Esophagus mucosa (tissue), 1 donor: ENCODE results near the gene TIAM2. TPM values are rescaled to one million over a fixed set of nuclear protein-coding genes. Genes with fewer than 3 reads are reported as not detected.
A peak's percentile ranks its signal among the peaks of the same experiment; 100 is the strongest.
"Not testable (repeated sequence)": the region's sequence is repeated elsewhere in the genome, so short reads cannot be mapped to it uniquely, and the experiment has no call there.

Experiments used
- ATAC-seq: fragments of 200-7000 bp; cut with Tn5 transposase; one replicate; pipeline ENCODE4 v1.9.1; 2020
- total RNA-seq: library from RNA; stranded (reverse); gene quantifications from one replicate; pipeline ENCODE4 v1.2.4, GENCODE V29; 2023
- donor health status: DM: yes; HTN: yes; CAD: no.

Gene TIAM2
- total RNA-seq, 1 donor from 2014 or later = 3.1 TPM

DNA sequence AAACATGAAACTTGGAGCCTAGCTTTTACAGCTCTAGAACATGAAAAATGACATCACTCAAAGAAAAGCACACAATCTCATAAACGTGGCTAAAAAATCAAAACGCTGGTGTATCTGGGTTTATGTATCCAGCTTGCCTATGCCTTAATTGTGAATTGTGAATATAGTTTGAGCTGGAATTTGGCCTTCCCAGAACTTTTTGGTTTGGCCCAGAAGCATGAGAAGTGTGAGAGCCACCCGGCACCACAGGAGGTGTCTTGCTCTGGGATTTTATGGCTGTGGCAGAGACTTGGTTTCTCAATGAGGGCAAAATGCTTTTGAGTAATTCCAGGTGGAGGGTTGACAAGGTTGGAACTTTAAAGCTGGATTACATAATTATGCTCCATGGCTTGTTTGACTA lies 69.2 kb downstream of the TIAM2 start:
- ATAC-seq = no peak

DNA sequence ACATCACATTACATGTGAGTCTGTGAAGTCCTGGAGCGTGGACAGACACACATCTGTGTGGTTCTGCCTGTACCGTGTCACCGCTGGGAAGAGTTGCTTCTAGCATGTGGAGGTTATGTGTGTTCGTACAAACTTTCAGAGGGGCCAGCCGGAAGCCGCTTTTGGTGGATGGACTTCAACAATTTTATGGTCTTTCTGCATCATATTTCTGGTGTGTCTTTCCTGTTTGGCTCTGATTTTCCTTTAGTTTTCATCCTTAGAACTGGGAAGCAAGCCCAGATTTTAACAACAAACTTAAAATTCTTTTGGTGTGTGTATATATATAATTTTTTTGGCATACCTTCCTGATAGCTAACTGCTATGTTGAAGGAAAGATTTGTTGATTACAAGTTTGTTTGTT lies 71.2 kb downstream of the TIAM2 start:
- ATAC-seq = no peak

DNA sequence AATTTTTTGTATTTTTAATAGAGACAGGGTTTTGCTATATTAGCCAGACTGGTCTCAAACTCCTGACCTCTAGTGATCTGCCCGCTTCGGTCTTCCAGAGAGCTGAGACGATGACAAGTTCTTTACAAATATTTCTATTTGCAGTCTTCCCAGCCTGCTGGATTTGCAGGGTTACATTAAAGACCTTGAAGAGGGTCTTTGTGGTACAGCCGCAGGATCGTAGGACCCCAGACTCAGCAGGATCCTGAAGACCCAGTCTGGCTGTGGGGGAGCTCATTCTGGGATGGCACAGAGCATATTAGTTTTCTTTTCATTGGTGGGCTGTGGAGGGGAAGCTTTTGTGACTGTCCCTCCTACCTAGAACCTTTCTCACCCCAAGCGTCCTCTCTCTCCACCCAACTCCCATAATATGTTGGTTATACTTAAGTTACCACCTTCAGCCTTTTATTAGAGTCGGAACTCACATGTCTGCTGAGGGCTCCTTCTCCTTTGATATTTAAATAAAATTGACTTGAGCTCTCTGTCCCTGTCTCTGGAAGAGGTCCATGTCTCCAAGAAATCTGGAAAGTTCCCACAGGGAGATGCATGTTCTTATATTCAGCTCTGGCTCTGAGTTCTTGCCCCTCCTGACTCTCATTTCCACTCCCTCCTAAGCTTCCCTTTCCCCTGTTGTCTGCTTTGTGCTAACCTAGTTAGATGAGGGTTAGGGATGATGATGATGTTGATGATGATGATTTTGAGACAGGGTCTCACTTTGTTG lies 72.0 kb downstream of the TIAM2 start:
- ATAC-seq = no peak

DNA sequence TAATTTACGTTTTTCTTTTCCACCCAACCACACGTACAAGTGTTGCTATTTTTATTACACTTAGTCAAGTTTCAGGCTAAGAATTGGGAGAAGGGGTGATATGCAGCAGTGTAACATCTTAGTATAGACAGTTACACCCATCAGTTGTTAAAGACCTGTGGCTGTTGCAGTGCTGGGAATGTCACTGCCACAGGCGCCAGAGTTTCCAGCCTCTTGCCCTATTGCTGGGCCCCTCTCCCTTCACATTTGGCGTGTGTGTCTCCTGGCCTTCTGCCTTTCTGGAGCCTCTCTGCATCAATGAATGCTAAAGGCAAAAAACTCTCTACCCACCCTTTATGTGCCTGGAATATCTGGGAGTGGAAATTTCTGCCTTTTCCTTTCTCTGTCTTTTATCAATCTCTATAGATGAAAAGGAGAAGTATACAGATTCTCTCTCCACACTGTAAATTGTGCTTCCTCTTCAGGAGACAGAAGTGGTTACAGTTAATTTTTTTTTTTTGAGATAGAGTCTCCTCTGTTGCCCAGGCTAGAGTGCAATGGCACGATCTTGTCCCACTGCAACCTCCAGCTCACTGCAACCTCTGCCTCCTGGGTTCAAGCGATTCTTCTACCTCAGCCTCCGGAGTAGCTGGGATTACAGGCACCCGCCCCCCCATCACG lies 73.0 kb downstream of the TIAM2 start:
- no peak for ATAC-seq

DNA sequence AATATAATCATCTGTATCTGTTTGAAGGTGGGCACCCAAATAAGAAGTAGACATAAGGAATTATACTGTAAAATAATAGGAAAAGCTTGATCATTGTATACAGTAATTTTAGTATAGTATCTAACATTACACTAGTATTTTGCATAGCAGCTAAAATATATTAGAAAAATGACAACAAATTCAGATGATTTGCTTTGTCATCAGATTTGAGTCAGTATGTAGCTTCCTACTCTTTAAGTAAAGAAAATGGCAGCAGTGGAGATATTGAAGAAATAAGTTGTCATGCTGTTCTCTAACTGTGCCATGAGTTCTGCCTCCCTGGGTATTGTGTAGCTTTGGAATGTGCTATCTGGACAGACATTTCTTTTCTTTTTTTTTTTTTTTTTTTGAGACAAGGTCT lies 74.4 kb downstream of the TIAM2 start:
- ATAC-seq = no peak

DNA sequence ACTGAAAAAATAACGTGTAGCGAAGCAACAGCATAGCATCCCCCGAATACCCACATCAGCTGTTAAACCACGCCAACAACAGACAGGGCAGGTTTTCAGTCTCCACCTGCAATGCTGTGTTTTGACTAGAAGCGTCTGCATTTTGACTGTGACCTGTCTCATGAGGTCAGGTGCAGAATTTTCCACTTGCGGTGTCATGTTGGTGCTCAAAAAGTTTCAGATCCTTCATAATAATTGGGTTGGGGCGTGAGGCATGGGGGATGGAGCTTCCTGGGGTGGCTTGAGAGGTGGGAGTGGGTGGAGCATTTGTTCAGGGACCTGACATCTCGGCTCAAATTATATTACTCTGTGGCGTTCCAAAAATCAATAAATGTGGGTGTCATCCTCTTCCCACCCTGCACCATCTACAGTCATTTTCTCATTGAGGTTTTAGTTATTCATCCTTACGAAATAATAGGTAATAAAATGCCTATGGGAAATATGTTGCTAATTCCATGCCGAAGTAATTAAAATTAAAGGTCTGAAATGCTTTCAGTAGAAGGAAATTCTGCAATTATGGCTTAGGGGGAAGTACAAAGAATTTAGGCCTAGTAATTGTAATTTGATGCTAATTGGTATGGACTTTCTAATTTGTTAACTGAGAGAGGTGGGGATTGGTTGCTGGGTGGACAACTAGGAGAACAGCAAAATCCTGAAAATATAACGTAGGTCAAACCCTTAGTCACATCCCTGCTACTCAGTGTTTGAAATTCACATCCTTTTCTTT lies 81.0 kb downstream of the TIAM2 start:
- ATAC-seq = no peak

DNA sequence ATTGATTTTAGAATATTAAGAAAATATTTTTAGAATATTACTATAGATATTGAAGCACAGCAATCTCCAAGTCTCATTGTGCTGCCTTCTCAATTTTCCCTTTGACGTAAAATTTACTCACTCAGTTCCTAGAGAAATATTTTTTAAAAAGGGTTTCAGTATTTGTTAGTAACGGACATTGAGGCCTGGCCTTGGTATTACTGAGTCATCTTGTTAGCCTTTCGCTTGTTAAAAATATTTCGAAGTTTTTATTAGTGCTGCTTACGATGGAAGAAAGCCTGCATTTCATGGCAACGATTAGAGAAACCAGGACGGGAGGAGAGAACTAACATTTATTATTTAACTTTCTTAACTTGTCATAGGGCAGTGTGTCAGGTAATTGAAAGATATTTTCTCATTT lies 82.2 kb downstream of the TIAM2 start:
- ATAC-seq = no peak

DNA sequence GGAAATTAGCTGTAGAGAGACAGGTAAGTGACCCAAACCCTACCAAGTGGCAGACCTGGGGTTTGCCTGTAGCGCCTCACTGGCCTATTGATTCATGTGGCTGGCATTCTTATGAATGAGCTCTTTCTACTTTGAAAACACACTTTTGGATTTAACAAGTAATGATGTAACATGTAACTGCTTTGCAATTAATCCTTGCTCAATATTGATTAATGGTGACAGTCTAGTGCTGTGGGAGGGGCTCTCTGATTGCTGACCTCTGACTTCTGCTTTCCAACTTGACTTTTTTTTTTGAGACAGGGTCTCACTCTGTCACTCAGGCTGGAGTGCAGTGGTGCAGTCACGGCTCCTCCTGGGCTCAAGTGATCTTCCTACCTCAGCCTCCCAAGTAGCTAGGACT lies 82.7 kb downstream of the TIAM2 start:
- no peak for ATAC-seq

DNA sequence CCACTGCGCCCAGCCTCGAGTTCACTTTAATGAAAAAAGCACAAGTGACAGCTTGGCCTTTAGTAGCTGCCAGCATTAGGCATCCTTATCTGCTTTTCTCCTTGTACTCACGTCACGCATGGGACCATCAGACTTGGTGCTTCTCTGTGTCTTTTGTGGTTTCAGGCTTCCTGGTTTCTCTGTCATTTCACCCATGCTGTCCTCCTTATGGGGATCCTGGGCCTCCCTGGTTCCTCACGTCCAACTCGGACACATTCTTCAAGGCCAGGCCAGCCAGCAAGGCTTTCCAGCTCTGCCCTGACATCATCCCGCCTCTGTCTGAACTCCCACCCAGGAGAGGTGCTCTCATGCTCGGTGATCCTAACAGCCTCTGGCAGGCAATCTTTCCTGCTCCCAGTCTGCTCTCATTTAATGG lies 83.2 kb downstream of the TIAM2 start:
- ATAC-seq = no peak

DNA sequence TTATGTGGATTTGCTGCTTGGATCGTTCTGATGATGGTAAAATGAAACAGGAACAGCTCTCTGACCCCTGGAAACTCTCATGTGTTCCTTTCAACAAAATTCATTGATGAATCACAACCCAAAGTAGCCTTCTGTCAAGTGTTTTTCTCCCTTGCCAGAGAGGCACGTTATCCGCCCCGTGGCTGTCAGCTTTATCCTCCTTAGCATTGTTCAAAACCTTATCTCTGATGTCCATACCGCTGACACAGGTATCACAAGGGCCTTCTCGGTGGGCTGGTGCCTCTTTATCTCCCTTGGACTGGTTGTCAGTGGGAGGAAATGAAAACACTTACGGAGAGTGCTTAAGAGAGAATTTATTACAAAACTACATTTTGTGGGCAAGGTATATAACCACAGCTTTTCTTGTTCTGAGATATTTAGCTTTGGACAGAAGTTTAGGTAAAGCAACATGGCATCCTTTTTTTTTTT lies 84.9 kb downstream of the TIAM2 start:
- ATAC-seq = no peak

DNA sequence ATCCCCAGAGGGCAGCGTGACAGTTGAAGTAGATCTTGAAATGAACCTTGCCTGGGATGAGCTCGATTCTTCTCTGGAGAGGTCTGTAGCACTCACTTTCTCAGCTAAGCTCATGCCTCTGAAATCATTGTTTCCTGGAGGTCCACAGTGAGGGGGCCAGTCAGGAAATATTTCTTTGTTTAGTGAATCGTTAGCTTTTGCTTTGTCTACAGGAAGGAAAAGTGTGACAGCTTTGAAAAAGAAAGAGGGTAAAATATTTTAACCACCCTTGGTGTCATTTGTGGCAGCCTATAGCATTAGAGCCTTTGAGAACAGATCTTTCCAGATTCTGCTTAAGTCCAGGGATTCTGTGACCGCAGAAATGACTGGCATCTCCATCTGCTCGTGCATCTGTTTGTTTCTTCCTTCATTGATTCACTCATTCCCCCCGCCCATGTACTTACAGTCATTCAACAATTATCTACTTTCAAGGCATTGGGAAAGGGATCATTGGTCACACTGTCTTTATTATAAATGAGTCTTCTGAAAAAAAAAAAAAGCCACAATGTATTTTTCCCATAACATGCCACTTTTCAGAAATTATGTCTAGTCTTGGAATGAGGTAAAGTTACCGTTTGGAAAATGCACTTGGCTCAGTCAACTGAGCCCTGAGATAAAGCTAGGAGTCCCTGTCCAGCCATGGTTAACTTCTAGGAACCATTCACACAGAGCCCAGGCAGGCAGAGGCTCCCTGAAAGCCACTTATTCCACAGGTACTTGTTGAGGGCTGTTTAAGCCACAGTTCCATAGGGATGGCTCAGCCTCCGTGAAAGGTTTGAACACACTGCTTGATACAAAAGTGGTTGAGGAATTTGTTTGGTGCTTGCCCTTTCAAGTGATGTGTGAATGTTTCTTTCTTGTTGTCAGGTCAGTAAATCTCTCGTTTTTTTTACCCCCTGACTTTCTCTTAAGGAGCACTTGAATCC lies 86.0 kb downstream of the TIAM2 start:
- no peak for ATAC-seq

DNA sequence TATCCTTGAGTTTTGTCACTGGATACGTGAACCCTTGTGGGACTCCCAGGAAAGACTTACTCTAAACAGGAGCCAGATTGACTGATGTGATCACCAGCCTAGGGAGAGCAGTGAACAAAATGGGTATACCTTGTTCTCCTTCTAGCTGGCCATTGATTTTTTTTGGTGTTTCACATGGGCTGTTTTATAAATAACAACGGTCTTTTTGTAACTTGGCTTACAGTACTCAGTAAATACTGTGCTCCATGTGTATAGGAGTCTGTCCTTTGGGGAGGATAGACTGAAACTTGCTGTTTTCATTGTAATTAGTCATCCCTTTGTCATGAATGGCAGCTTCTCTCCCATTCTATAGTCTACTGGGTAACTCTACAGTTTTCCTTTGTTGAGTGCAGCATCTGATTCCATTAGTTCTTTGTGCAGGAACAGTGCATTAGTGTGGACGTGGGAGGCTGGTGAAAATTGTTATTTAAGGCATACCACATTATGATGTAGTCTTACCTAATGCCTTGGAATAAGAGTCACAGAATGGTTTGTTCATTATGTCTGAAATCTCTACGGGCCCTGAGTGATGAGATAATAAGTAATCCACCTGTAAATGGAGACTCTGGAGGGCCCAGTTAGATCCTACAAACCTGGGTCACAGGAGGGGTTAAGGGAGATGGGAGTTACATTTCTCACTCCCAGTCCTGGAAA lies 89.5 kb downstream of the TIAM2 start:
- no peak for ATAC-seq

DNA sequence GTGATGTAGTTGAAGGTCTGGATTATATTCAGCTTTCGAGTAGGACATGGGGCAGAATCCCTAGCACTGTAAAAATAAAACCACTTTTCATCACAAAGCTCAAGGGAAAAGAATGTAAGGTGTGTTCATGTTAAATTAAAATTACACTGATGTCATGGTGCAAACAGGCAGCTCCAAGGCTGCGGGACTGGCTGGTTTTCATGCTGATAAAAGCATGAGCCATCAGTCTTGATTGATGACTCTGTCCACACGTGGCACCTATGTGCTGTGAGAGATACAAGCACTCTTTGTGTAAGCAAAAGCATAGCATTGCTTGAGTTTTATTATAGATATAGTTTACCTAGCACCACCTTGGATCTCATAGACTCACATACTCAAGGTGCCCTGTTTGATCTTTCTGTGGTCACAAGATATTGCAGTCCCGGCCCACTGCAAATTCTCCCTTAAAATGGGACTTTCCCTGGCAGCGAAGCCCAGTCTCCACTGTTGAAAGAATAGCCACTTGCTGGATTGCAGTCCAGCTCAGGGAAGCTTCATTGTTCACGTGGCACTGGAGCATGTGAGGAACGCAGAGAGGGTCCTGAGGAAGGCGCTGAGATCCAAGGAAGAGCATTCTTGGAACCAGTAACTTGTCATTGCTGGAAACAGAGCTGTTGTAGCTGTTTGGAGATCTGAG lies 90.6 kb downstream of the TIAM2 start:
- ATAC-seq = peak; percentile 92

DNA sequence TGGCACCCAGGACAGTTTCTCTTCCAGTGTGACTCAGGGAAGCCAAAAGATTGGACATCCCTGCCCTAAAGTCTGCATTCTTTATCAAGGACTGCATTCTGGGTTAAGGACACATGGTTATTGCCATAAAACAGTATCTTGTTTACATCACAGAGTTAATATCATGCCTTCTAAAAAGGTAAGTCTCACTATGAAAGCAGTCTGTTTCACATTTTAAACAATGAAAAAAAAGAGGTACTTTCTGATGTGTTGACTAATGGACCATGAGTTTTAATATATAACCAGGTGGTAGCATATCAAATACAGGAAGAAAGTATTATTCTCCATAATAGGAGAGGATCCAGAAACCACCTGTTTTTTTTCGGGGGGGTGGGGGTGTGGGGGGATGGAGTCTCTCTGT lies 93.7 kb downstream of the TIAM2 start:
- no peak for ATAC-seq

DNA sequence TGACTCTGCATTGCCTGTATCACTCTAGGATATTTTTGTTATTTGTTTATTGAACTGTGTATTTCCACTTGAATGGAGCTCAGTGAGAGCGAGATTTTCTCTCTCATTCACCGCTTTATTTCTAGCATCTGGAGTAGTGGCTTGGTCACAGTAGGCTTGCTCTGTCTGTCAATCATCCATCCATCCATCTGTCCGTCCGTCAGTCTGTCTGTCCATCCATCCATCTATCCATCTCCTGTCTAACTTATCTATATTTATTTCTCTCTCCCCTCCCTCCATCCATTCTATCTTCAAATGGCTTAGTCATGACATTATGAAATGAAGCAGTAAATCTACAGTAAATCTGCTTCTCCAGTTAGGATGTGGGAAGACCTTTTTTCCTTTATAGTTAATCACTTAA lies 94.6 kb downstream of the TIAM2 start:
- ATAC-seq = no peak

DNA sequence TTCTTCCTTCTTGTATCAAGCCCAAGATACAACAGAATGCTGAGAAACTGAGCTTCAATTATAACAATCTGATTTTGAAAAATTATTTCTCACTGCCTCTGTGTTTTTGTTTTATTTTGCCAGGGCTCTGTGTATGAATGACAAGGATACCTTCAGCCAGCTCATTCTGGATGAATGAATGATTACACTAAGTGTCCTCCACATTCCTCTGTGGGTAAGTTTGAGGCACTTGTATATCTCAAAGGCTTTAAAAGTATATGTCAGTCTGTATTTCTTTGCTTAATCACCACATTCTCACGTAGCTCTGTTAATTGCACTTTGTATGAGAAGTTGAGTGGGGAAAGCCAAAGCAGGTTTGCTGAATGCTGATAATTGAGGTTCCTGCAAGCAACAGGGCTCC lies 95.1 kb downstream of the TIAM2 start:
- no peak for ATAC-seq

DNA sequence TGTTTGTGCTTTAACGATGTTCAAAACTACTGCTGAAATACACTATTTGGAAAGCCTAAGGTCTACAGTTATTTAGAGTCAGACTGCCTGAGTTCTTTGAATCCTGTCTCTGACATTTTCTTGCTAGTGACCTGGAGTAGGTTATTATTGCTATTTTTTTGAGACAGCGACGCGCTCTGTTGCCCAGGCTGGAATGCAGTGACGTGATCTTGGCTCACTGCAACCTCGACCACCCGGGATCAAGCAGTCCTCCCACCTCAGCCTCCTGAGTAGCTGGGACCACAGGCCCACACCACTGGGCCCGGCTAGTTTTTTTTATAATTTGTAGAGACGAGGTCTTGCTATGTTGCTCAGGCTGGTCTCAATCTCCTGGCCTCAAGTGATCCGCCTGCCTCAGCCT lies 96.6 kb downstream of the TIAM2 start:
- no peak for ATAC-seq

DNA sequence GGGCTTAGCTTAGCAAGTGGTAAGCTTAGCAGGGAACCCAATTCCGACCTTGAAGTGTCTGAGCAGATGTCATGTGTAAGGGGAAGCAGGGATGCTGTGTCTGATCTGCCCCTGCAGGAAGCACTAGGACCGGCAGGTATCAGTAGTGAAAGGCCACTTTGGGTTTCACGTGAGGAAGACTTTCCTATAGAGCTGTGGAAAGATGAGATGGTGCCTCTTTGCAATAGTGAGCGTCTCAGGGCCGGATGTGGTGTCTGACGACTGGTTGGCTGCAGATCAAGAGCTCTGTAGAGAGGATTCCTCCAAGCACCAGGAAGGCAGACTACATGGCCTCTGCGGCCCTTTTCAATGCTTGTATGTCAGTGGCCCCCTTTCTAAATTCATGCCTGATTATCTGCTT lies 98.3 kb downstream of the TIAM2 start:
- ATAC-seq = no peak

DNA sequence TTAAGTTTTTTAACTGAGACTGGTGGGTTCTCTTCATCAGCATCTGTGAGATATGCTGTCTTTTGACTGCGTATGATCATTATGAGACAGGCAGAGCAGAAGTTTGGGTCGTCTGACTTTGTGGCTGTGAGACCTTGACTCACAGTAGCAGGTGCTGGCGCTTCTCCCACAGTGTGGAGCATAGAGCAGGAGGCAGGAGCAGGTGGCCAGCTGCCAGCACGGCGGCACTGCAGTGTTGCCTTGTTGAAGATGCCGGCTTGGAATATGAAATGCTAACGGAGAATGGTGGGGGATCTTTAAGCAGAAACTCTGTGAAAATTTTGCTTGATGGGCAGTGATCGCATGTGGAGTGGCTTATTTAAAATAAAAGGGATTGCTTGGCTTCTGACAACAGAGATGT lies 105.0 kb downstream of the TIAM2 start:
- no peak for ATAC-seq

DNA sequence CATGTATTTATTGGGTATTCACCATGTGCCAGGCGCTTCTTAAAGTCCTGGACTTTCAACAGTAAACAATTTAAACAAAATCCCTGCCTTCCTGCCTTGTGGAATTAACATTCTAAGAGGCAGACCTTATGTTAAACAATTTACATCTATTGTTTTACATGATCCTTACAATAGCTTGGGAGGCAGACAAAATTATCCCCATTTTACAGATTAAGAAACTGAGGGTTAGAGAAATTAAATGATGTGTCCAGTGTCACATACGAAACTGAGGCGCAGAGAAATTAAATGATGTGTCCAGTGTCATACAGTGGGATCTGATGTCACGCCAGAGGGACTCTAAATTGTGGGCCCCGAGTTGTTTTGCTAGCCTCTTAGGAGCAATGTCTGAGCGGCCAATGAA lies 105.5 kb downstream of the TIAM2 start:
- no peak for ATAC-seq

DNA sequence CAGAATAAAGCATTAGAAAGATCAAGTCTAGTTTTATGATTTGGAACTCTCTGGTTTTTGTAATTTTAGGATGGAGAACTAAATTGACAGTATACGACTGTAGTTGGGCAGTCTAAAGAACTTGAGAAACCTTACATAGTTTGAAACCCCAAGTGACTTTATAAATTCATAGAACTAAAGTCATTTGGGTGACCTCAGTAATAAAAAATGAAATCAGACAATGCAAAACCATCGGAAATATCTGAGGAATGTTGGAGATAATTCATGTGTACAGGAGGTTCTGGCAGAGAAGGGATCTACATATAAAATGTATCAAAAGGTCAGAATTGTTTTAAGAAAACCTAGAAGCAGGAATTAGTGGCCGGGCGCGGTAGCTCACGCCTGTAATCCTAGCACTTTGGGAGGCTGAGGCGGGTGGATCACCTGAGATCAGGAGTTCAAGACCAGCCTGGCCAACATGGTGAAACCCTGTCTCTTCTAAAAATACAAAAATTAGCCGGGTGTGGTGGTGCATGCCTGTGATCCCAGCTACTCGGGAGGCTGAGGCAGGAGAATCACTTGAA lies 108.0 kb downstream of the TIAM2 start:
- not testable (repeated sequence) for ATAC-seq
